HG02759 (cell line): ENCODE results near the gene MYO7A.

Experiments
- ATAC-seq: cut with Tn5 transposase; IDR thresholded peaks from one replicate; pipeline ENCODE4 v1.9.1; 2021; ENCODE audit warnings: mild to moderate bottlenecking, moderate library complexity; ENCODE audit not compliant: unreplicated experiment

The MYO7A gene

GRCh38 chr11:77110836-77111235 lies 17.2 kb upstream of the MYO7A start:
- ATAC-seq, result no peak

- no peak for ATAC-seq
Observed at GRCh38 chr11:77111277-77111676, 16.8 kb upstream of the MYO7A start.

- no peak for ATAC-seq
Observed at GRCh38 chr11:77111946-77112345, 16.1 kb upstream of the MYO7A start.

GRCh38 chr11:77112641-77113381 lies 15.2 kb upstream of the MYO7A start:
- no peak for ATAC-seq

- ATAC-seq, result no peak
Observed at GRCh38 chr11:77113382-77114088, 14.5 kb upstream of the MYO7A start.

- no peak for ATAC-seq
Observed at GRCh38 chr11:77114089-77114463, 14.0 kb upstream of the MYO7A start.

GRCh38 chr11:77115181-77115611 lies 12.8 kb upstream of the MYO7A start:
- no peak for ATAC-seq

- no peak for ATAC-seq
Observed at GRCh38 chr11:77115956-77116355, 12.1 kb upstream of the MYO7A start.

GRCh38 chr11:77117492-77117891 lies 10.6 kb upstream of the MYO7A start:
- ATAC-seq, result no peak

GRCh38 chr11:77118086-77118485 lies 10.0 kb upstream of the MYO7A start:
- ATAC-seq, result no peak

- no peak for ATAC-seq
Observed at GRCh38 chr11:77118971-77119370, 9.1 kb upstream of the MYO7A start.

- no peak for ATAC-seq
Observed at GRCh38 chr11:77119531-77119936, 8.5 kb upstream of the MYO7A start.

GRCh38 chr11:77120571-77120970 lies 7.5 kb upstream of the MYO7A start:
- no peak for ATAC-seq

- no peak for ATAC-seq
Observed at GRCh38 chr11:77121096-77121640, 6.9 kb upstream of the MYO7A start.

- ATAC-seq, result no peak
Observed at GRCh38 chr11:77121876-77122575, 6.0 kb upstream of the MYO7A start.

- no peak for ATAC-seq
Observed at GRCh38 chr11:77122576-77123212, 5.4 kb upstream of the MYO7A start.

- ATAC-seq, result no peak
Observed at GRCh38 chr11:77123591-77123990, 4.5 kb upstream of the MYO7A start.

GRCh38 chr11:77124041-77124440 lies 4.0 kb upstream of the MYO7A start:
- no peak for ATAC-seq

- no peak for ATAC-seq
Observed at GRCh38 chr11:77124488-77124887, 3.6 kb upstream of the MYO7A start.

GRCh38 chr11:77125191-77125590 lies 2.9 kb upstream of the MYO7A start:
- ATAC-seq, result no peak

- ATAC-seq, result no peak
Observed at GRCh38 chr11:77125695-77126094, 2.4 kb upstream of the MYO7A start.
